Liver (tissue), 9 donors: ENCODE data around the gene POMC. TPM values are rescaled to one million over a fixed set of nuclear protein-coding genes. Genes with fewer than 3 reads are reported as not detected.
A peak's percentile ranks its signal among the peaks of the same experiment; 100 is the strongest.

Experiments
- DNase-seq: peaks from one replicate; pipeline ENCODE4 v3.0.0-alpha.2; 2017; ENCODE audit warnings: low spot score
- H3K27ac ChIP-seq, 2 donors: one replicate each; pipeline ENCODE4 v1.7.0; 2013; ENCODE audit warnings: inconsistent platforms in 2 of 2, low read length in 2 of 2, control low read depth in 1 of 2, low read depth in 1 of 2, mild to moderate bottlenecking in 1 of 2
- H3K27me3 ChIP-seq, 4 donors: one replicate each; pipeline versions ENCODE4 v1.6.1 to v1.7.0; 2013; ENCODE audit warnings: low read length in 3 of 4, inconsistent platforms in 1 of 4, mild to moderate bottlenecking in 1 of 4, moderate library complexity in 1 of 4; ENCODE audit not compliant: control insufficient read depth in 4 of 4, insufficient read depth in 4 of 4
- H3K36me3 ChIP-seq, 4 donors: one replicate each; pipeline versions ENCODE4 v1.6.1 to v1.7.0; 2013; ENCODE audit warnings: low read length in 3 of 4, mild to moderate bottlenecking in 3 of 4, low read depth in 1 of 4, moderate library complexity in 1 of 4; ENCODE audit not compliant: control insufficient read depth in 4 of 4, insufficient read depth in 3 of 4
- H3K4me1 ChIP-seq, 4 donors: one replicate each; pipeline versions ENCODE4 v1.6.1 to v1.7.0; 2013; ENCODE audit warnings: low read length in 3 of 4, mild to moderate bottlenecking in 3 of 4, moderate library complexity in 1 of 4; ENCODE audit not compliant: control insufficient read depth in 4 of 4, insufficient read depth in 4 of 4
- H3K4me3 ChIP-seq, 3 donors: one replicate each; pipeline versions ENCODE4 v1.6.1 to v1.7.0; 2013; ENCODE audit warnings: low read length in 3 of 3, control low read depth in 1 of 3, low read depth in 1 of 3, mild to moderate bottlenecking in 1 of 3
- H3K9ac ChIP-seq, 2 donors: one replicate each; pipeline ENCODE4 v1.7.0; 2013; ENCODE audit warnings: low read length in 2 of 2, mild to moderate bottlenecking in 2 of 2, moderate library complexity in 2 of 2, control low read depth in 1 of 2, low read depth in 1 of 2
- H3K9me3 ChIP-seq, 4 donors: one replicate each; pipeline versions ENCODE4 v1.6.1 to v1.7.0; 2013; ENCODE audit warnings: low read length in 3 of 4; ENCODE audit not compliant: control insufficient read depth in 4 of 4
- EGR1 ChIP-seq, 2 donors: IDR thresholded peaks; 2 replicates each; pipeline ENCODE4 v1.6.1; 2016 to 2018; ENCODE audit warnings: antibody characterized with exemption in 2 of 2, low read depth in 2 of 2
- FOXA1 ChIP-seq: IDR thresholded peaks from 2 replicates; pipeline ENCODE4 v1.6.1; 2016; ENCODE audit warnings: antibody characterized with exemption
- FOXA2 ChIP-seq: IDR thresholded peaks from 2 replicates; pipeline ENCODE4 v1.6.1; 2016; ENCODE audit warnings: antibody characterized with exemption
- GABPA ChIP-seq, 2 donors: IDR thresholded peaks in 1 of 2; conservative IDR thresholded peaks in 1 of 2; 2 replicates each; pipeline ENCODE4 v1.6.1; 2016; ENCODE audit warnings: antibody characterized with exemption in 2 of 2, mild to moderate bottlenecking in 1 of 2, moderate library complexity in 1 of 2
- HNF4A ChIP-seq, 2 donors: conservative IDR thresholded peaks; 2 replicates each; pipeline ENCODE4 v1.6.1; 2016; ENCODE audit warnings: antibody characterized with exemption in 2 of 2, mild to moderate bottlenecking in 2 of 2
- HNF4G ChIP-seq: IDR thresholded peaks from 2 replicates; pipeline ENCODE4 v1.6.1; 2016; ENCODE audit warnings: antibody characterized with exemption
- NR2F2 ChIP-seq: IDR thresholded peaks from 2 replicates; pipeline ENCODE4 v1.6.1; 2016; ENCODE audit warnings: antibody characterized with exemption
- RAD21 ChIP-seq, 2 donors: IDR thresholded peaks; 2 replicates each; pipeline ENCODE4 v1.6.1; 2016; ENCODE audit warnings: antibody characterized with exemption in 2 of 2, mild to moderate bottlenecking in 2 of 2
- RXRA ChIP-seq, 2 donors: IDR thresholded peaks; 2 replicates each; pipeline ENCODE4 v1.6.1; 2017 to 2018; ENCODE audit warnings: antibody characterized with exemption in 2 of 2, mild to moderate bottlenecking in 1 of 2
- SP1 ChIP-seq: IDR thresholded peaks from 2 replicates; pipeline ENCODE4 v1.6.1; 2018; ENCODE audit warnings: antibody characterized with exemption, mild to moderate bottlenecking
- YY1 ChIP-seq: IDR thresholded peaks from 2 replicates; pipeline ENCODE4 v1.6.1; 2016; ENCODE audit warnings: antibody characterized with exemption, mild to moderate bottlenecking
- WGBS: extraction: QIAGEN DNeasy Blood & Tissue Kit; methylation state at CpG from one replicate; pipeline ENCODE4 v1.1.7; 2013; 5-methylcytosine and 5-hydroxymethylcytosine counted together
- polyA plus RNA-seq, 2 donors: library from polyadenylated mRNA; stranded (reverse) in 1 of 2; unstranded in 1 of 2; fragments of 200-250 nt in 1 of 2; fragments of >200 nt in 1 of 2; fragmentation: Nextera tagmentation in 1 of 2; extraction: Ambion mirVana in 1 of 2; gene quantifications; one replicate each; pipeline versions ENCODE4 v1.2.1 to v1.2.3, GENCODE V29; 2013 to 2015
- total RNA-seq, 2 donors: library from RNA; depleted of rRNA; stranded (reverse); fragments of >200 nt; gene quantifications; one replicate each; pipeline ENCODE4 v1.2.3, GENCODE V29; 2014
- TF ChIP-seq, protein P1 (sequence below): fragments of 150-350 bp; IDR thresholded peaks from 2 replicates; pipeline ENCODE4 v1.5.1; 2017; ENCODE audit warnings: improper control_type of control experiment, low read depth, low read length; ENCODE audit not compliant: missing input control
- TF ChIP-seq, protein P2 (sequence below): IDR thresholded peaks from 2 replicates; pipeline ENCODE4 v1.6.1; 2016; ENCODE audit warnings: antibody characterized with exemption
- TF ChIP-seq, protein P3 (sequence below): IDR thresholded peaks from 2 replicates; pipeline ENCODE4 v1.6.1; 2016; ENCODE audit warnings: antibody characterized with exemption
- TF ChIP-seq, protein P4 (sequence below): IDR thresholded peaks from 2 replicates; pipeline ENCODE4 v1.6.1; 2016; ENCODE audit warnings: antibody characterized with exemption, mild to moderate bottlenecking
- TF ChIP-seq, protein P5 (sequence below): IDR thresholded peaks from 2 replicates; pipeline ENCODE4 v1.6.1; 2016; ENCODE audit warnings: antibody characterized with exemption
- donor health status: healthy.
- donor health status: healthy.
- donor health status: healthy.
- donor health status: healthy.
- donor health status: healthy.

POMC gene
- total and polyA plus RNA-seq, 4 donors, result 0.67 to 7.8 (median 0.93) TPM

DNA sequence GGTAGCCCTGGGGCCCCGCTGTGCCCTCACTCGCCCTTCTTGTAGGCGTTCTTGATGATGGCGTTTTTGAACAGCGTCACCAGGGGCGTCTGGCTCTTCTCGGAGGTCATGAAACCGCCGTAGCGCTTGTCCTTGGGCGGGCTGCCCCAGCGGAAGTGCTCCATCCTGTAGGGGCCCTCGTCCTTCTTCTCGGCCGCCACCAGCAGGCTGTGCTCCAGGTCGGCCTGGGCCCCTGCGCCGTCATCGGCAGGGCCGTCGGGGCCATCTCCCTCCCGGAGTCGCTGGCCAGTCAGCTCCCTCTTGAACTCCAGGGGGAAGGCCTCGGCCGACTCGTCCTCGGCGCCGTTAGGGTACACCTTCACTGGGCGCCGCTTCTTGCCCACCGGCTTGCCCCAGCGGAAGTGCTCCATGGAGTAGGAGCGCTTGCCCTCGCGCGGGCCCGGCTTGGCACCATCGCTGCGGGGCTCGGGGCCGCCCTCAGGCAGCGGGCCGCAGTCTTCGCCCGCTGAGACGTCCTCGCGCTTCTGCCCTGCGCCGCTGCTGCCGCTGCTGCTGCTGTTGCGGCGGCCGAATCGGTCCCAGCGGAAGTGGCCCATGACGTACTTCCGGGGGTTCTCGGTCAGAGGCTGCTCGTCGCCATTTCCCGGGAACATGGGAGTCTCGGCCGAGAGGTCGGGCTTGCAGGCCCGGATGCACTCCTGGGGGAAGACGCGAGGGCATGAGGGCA lies 7.2 kb downstream of the POMC start:
- DNase-seq, result peak; percentile 77
- 44% methylated on average over 69 of the region's 69 CpGs for WGBS
- H3K27me3 ChIP-seq, result peaks cover 0 to 2% (median 0%) of the 10 kb centered on the region in 4 donors

DNA sequence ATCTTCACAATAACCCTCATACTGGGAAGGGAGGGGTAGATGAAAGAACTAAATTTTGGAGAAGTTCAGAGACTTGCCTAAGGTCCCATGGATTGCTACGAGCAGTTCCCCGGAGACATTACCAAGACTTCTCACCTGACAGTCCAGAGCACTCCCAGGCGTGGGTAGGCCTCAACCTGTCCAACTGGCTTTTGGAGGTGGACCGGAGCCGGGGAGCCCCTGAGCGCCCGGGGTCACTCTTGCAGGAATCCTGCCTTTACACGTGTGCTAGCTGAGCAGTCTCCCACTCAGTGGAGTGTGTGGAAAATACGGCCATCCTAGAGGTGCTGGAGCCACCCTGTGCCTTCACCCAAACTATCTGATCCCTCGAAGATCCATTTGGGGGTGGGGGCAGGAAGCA lies 8.0 kb downstream of the POMC start:
- no peaks in the 10 kb centered on the region for H3K27me3 ChIP-seq
- H3K9ac ChIP-seq, result no peak overlapping the region
- TF ChIP-seq SP1 (no peak), HNF4A (conservative IDR thresholded peaks at IDR 0.05) (no peak), RAD21 (IDR thresholded peaks at IDR 0.05) (no peak), HNF4G (no peak), FOXA2 (no peak)
- TF ChIP-seq, protein P1, sequence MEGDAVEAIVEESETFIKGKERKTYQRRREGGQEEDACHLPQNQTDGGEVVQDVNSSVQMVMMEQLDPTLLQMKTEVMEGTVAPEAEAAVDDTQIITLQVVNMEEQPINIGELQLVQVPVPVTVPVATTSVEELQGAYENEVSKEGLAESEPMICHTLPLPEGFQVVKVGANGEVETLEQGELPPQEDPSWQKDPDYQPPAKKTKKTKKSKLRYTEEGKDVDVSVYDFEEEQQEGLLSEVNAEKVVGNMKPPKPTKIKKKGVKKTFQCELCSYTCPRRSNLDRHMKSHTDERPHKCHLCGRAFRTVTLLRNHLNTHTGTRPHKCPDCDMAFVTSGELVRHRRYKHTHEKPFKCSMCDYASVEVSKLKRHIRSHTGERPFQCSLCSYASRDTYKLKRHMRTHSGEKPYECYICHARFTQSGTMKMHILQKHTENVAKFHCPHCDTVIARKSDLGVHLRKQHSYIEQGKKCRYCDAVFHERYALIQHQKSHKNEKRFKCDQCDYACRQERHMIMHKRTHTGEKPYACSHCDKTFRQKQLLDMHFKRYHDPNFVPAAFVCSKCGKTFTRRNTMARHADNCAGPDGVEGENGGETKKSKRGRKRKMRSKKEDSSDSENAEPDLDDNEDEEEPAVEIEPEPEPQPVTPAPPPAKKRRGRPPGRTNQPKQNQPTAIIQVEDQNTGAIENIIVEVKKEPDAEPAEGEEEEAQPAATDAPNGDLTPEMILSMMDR, result no peak
- TF ChIP-seq, protein P2, sequence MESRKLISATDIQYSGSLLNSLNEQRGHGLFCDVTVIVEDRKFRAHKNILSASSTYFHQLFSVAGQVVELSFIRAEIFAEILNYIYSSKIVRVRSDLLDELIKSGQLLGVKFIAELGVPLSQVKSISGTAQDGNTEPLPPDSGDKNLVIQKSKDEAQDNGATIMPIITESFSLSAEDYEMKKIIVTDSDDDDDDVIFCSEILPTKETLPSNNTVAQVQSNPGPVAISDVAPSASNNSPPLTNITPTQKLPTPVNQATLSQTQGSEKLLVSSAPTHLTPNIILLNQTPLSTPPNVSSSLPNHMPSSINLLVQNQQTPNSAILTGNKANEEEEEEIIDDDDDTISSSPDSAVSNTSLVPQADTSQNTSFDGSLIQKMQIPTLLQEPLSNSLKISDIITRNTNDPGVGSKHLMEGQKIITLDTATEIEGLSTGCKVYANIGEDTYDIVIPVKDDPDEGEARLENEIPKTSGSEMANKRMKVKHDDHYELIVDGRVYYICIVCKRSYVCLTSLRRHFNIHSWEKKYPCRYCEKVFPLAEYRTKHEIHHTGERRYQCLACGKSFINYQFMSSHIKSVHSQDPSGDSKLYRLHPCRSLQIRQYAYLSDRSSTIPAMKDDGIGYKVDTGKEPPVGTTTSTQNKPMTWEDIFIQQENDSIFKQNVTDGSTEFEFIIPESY, result no peak
- H3K9me3 ChIP-seq, result peaks cover 0 to 2% (median 0%) of the 10 kb centered on the region in 4 donors
- no peaks in the 10 kb centered on the region for H3K4me1 ChIP-seq
- H3K36me3 ChIP-seq, result no peaks in the 10 kb centered on the region
- 96% methylated on average over 10 of the region's 10 CpGs for WGBS
- DNase-seq, result no peak
- no peak overlapping the region for H3K4me3 ChIP-seq
- H3K27ac ChIP-seq, result no peak overlapping the region

More for the DNA sequence above, 7.2 kb downstream of the POMC start:
- no peak for TF ChIP-seq EGR1 (IDR thresholded peaks at IDR 0.05; ENCODE audit: low read depth in 2 of 2)
- TF ChIP-seq GABPA (IDR thresholded peaks at IDR 0.05 in 1 of 2, conservative IDR thresholded peaks at IDR 0.05 in 1 of 2), result peak; percentile 69 to 82
- no peak for TF ChIP-seq NR2F2
- no peak overlapping the region for H3K9ac ChIP-seq
- no peaks in the 10 kb centered on the region for H3K4me1 ChIP-seq
- peaks cover 0 to 2% (median 0%) of the 10 kb centered on the region in 4 donors for H3K9me3 ChIP-seq
- peak overlapping the region; percentile 13 to 46 (median 36) for H3K4me3 ChIP-seq
- peak overlapping the region; percentile 35 to 37 for H3K27ac ChIP-seq
- no peaks in the 10 kb centered on the region for H3K36me3 ChIP-seq

DNA sequence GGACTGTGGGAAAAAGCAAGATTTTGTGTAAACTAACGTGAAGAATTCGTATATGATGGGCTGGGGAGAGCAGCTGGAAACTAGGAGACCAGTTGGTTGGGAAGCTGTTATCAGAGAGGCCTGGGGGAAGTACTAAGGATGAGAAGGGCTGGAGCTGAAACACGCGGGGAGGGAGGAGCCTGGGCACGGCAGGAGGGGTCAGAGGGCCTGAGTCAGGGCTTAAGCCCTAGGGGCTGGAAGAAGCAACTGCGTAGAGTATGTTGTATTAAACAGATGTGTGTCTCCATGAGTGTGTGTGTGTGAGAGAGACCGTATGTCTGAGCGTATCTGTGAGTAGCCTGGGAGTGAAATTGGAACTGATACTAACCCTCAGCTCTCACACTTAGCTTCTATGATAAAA lies 8.4 kb downstream of the POMC start:
- Histone ChIP-seq H3K4me3 (no peak overlapping the region), H3K9ac (no peak overlapping the region), H3K9me3 (peaks cover 0 to 2% (median 0%) of the 10 kb centered on the region in 4 donors), H3K36me3 (no peaks in the 10 kb centered on the region), H3K27me3 (no peaks in the 10 kb centered on the region), H3K4me1 (no peaks in the 10 kb centered on the region), H3K27ac (no peak overlapping the region)
- DNase-seq, result no peak
- WGBS, result 74% methylated on average over 8 of the region's 8 CpGs
- TF ChIP-seq, protein P3, sequence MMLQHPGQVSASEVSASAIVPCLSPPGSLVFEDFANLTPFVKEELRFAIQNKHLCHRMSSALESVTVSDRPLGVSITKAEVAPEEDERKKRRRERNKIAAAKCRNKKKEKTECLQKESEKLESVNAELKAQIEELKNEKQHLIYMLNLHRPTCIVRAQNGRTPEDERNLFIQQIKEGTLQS, result no peak
- TF ChIP-seq YY1 (no peak), NR2F2 (no peak), SP1 (no peak), HNF4G (no peak), FOXA1 (no peak), FOXA2 (no peak), RXRA (IDR thresholded peaks at IDR 0.05) (no peak)
- TF ChIP-seq, protein P4, sequence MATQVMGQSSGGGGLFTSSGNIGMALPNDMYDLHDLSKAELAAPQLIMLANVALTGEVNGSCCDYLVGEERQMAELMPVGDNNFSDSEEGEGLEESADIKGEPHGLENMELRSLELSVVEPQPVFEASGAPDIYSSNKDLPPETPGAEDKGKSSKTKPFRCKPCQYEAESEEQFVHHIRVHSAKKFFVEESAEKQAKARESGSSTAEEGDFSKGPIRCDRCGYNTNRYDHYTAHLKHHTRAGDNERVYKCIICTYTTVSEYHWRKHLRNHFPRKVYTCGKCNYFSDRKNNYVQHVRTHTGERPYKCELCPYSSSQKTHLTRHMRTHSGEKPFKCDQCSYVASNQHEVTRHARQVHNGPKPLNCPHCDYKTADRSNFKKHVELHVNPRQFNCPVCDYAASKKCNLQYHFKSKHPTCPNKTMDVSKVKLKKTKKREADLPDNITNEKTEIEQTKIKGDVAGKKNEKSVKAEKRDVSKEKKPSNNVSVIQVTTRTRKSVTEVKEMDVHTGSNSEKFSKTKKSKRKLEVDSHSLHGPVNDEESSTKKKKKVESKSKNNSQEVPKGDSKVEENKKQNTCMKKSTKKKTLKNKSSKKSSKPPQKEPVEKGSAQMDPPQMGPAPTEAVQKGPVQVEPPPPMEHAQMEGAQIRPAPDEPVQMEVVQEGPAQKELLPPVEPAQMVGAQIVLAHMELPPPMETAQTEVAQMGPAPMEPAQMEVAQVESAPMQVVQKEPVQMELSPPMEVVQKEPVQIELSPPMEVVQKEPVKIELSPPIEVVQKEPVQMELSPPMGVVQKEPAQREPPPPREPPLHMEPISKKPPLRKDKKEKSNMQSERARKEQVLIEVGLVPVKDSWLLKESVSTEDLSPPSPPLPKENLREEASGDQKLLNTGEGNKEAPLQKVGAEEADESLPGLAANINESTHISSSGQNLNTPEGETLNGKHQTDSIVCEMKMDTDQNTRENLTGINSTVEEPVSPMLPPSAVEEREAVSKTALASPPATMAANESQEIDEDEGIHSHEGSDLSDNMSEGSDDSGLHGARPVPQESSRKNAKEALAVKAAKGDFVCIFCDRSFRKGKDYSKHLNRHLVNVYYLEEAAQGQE, result no peak
- TF ChIP-seq, protein P5, sequence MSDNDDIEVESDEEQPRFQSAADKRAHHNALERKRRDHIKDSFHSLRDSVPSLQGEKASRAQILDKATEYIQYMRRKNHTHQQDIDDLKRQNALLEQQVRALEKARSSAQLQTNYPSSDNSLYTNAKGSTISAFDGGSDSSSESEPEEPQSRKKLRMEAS, result no peak
- TF ChIP-seq, protein P2, result no peak
